ENCODE data around the gene WDR70. TPM values are rescaled to one million over a fixed set of nuclear protein-coding genes. Genes with fewer than 3 reads are reported as not detected.
"Not testable (repeated sequence)": the region's sequence is repeated elsewhere in the genome, so short reads cannot be mapped to it uniquely, and the experiment has no call there.

The WDR70 gene
- total RNA-seq, 2 donors from 2014 or later, result 16.2 to 27.1 TPM

DNA sequence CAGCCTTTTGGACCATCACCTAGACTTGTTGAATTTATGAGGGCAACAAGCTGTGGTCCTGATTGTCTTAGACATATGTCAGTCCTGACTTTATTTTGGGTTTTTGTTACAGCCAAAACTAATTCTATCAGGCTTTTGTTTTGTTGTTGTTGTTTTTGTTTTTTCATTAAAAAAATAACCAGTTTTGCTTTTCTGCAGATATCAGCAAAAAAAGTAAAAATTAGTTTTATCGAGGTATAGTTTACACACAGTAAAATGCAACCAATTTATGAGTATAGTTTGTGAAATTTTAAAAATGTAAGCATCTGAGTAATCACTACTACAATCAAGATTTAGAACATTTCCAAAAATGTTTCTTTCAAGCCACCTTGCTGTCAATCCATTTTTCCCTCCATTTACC is 48.9 kb downstream of the WDR70 start:
- Histone ChIP-seq H3K36me3 (no peaks in the 10 kb centered on the region), H3K27me3 (replicated peaks; ENCODE audit: insufficient read depth) (no peaks in the 10 kb centered on the region), H3K9me3 (no peaks in the 10 kb centered on the region), H3K4me3 (no peak overlapping the region), H3K4me1 (replicated peaks) (no peaks in the 10 kb centered on the region), H3K27ac (no peak overlapping the region)
- DNase-seq (ENCODE audit: low spot score), result no peak
- 74% methylated on average over 1 of the region's 1 CpG for WGBS
- TF ChIP-seq POLR2AphosphoS5 (IDR thresholded peaks at IDR 0.05) (no peak), POLR2A (IDR thresholded peaks at IDR 0.05) (no peak)
- TF ChIP-seq, protein P1, sequence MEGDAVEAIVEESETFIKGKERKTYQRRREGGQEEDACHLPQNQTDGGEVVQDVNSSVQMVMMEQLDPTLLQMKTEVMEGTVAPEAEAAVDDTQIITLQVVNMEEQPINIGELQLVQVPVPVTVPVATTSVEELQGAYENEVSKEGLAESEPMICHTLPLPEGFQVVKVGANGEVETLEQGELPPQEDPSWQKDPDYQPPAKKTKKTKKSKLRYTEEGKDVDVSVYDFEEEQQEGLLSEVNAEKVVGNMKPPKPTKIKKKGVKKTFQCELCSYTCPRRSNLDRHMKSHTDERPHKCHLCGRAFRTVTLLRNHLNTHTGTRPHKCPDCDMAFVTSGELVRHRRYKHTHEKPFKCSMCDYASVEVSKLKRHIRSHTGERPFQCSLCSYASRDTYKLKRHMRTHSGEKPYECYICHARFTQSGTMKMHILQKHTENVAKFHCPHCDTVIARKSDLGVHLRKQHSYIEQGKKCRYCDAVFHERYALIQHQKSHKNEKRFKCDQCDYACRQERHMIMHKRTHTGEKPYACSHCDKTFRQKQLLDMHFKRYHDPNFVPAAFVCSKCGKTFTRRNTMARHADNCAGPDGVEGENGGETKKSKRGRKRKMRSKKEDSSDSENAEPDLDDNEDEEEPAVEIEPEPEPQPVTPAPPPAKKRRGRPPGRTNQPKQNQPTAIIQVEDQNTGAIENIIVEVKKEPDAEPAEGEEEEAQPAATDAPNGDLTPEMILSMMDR (IDR thresholded peaks at IDR 0.05), result no peak
- intact Hi-C loops (cut with DNase I), result no loop called here

DNA sequence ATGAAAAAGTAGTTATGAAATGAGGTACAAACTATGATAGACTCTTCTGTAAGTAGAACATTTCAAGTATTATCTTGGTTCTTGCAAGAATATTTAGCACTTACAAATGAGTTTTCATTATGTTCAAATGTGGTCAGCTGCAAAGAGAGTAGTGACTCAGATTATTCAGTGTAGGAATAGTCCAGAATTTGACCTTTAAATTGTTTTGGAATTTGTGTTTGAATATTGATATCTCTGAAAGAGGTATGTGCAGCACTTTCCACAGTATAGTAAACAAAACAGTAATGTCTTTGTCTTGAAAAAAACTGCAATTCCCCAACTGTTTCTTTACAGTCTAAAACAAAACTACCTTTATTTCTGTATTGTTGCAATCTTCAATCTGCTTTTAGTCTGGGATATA is 56.1 kb downstream of the WDR70 start:
- DNase-seq (ENCODE audit: low spot score), result no peak
- no peaks in the 10 kb centered on the region for H3K36me3 ChIP-seq
- no peaks in the 10 kb centered on the region for H3K9me3 ChIP-seq
- intact Hi-C loops (cut with DNase I), result no loop called here
- H3K4me3 ChIP-seq, result no peak overlapping the region
- H3K4me1 ChIP-seq (replicated peaks), result no peaks in the 10 kb centered on the region
- H3K27ac ChIP-seq, result no peak overlapping the region
- TF ChIP-seq, protein P1 (IDR thresholded peaks at IDR 0.05), result no peak
- TF ChIP-seq POLR2AphosphoS5 (IDR thresholded peaks at IDR 0.05) (no peak), POLR2A (IDR thresholded peaks at IDR 0.05) (no peak)
- no peaks in the 10 kb centered on the region for H3K27me3 ChIP-seq (replicated peaks; ENCODE audit: insufficient read depth)

DNA sequence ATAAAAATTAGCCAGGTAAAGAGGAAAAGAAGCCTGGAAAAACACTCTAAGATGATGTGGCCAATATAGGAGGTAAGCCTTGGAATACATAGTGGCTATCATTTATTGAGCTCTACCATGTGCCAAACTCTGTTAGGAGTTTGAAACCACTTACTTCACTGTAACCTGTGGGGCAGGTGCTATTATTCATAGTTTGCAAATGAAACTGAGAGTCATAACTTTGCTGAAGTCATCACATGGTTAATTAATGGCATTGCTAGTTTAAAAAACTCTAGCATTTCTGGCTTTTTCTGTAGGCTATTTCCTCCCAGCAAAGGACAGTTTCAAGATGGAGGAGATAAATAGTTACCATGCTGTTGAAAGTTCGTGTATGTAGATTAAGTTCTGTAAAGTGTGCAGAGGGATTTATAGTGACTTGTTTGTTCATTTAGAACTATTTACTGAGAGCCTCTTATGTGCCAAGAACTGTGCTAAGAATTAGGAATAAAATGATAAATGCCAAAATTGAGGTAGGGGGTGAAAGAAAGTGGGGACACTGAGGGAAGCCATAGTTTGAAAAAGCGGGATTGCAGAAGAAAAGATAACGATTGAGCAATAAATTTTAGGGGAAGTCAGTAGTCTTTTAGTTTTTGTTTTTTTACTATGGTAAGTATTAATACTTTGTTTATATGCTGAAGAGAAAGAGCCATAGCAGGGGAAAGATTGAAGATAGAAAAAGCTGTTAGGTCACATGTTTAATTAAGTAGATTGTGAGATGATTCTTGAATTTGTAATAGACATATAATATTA is 57.2 kb downstream of the WDR70 start:
- 78% methylated on average over 3 of the region's 3 CpGs for WGBS
- no peak for DNase-seq (ENCODE audit: low spot score)
- intact Hi-C loops (cut with DNase I), result no loop called here
- TF ChIP-seq POLR2A (IDR thresholded peaks at IDR 0.05), result no peak
- no peak for TF ChIP-seq POLR2AphosphoS5 (IDR thresholded peaks at IDR 0.05)
- TF ChIP-seq, protein P1 (IDR thresholded peaks at IDR 0.05), result no peak
- H3K36me3 ChIP-seq, result no peaks in the 10 kb centered on the region
- H3K4me1 ChIP-seq (replicated peaks), result no peaks in the 10 kb centered on the region
- no peak overlapping the region for H3K4me3 ChIP-seq
- no peaks in the 10 kb centered on the region for H3K9me3 ChIP-seq
- no peaks in the 10 kb centered on the region for H3K27me3 ChIP-seq (replicated peaks; ENCODE audit: insufficient read depth)
- H3K27ac ChIP-seq, result no peak overlapping the region

DNA sequence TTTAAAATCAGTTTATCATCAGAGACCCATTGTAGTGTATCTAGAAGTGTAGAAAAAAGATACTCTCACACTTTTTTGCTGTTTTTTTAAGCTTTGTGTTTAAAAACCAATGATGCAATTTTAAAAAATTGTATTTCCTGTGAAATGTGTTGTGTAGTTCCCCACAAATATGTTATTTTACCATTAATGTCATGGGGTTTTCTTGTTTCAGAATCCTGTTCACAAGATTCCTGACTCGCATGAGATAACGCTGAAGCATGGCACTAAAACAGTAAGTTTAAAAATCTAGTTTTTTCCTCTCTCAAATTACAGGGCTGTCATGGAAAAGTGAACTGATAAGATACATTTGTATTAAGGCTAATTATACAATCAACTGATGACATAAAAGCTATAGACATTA is 58.6 kb downstream of the WDR70 start:
- H3K27ac ChIP-seq, result no peak overlapping the region
- no peaks in the 10 kb centered on the region for H3K9me3 ChIP-seq
- intact Hi-C loops (cut with DNase I), result no loop called here
- WGBS, result 99% methylated on average over 2 of the region's 2 CpGs
- H3K4me3 ChIP-seq, result no peak overlapping the region
- no peaks in the 10 kb centered on the region for H3K4me1 ChIP-seq (replicated peaks)
- no peaks in the 10 kb centered on the region for H3K27me3 ChIP-seq (replicated peaks; ENCODE audit: insufficient read depth)
- TF ChIP-seq, protein P1 (IDR thresholded peaks at IDR 0.05), result no peak
- TF ChIP-seq POLR2A (IDR thresholded peaks at IDR 0.05) (no peak), POLR2AphosphoS5 (IDR thresholded peaks at IDR 0.05) (no peak)
- no peaks in the 10 kb centered on the region for H3K36me3 ChIP-seq
- no peak for DNase-seq (ENCODE audit: low spot score)

DNA sequence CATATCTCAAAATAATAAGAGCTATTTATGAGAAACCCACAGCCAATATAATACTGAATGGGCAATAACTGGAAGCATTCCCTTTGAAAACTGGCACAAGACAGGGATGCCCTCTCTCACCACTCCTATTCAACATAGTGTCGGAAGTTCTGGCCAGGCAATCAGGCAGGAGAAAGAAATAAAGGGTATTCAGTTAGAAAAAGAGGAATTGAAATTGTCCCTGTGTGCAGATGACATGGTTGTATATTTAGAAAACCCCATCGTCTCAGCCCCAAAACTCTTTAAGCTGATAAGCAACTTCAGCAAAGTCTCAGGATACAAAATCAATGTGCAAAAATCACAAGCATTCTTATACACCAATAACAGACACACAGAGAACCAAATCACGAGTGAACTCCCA is 66.7 kb downstream of the WDR70 start:
- H3K36me3 ChIP-seq; H3K4me1 ChIP-seq (replicated peaks); H3K27ac ChIP-seq; intact Hi-C loops (cut with DNase I); H3K9me3 ChIP-seq; H3K27me3 ChIP-seq (replicated peaks; ENCODE audit: insufficient read depth); DNase-seq (ENCODE audit: low spot score); H3K4me3 ChIP-seq: not testable (repeated sequence)
- WGBS, result 87% methylated on average over 3 of the region's 3 CpGs

Data from prostate gland (tissue), 2 donors.